Peyer's patch (tissue), 4 donors: ENCODE measurements around the gene DDX49.

Source experiments
- POLR2A ChIP-seq, 2 donors: fragments of 450-650 bp; IDR thresholded peaks; one replicate each; pipeline ENCODE4 v1.5.1; 2017; ENCODE audit warnings: antibody characterized with exemption in 2 of 2, mild to moderate bottlenecking in 2 of 2, moderate library complexity in 2 of 2
- TF ChIP-seq, protein P1 (sequence below), 6 experiments: fragments of 450-650 bp in 4 of 6; fragments of 200-600 bp in 2 of 6; sonication (generic) in 1 of 6; IDR thresholded peaks; one replicate each; pipeline ENCODE4 v1.5.1; 2017 to 2019; ENCODE audit warnings: antibody characterized with exemption in 6 of 6, mild to moderate bottlenecking in 3 of 6, moderate library complexity in 1 of 6

DNA sequence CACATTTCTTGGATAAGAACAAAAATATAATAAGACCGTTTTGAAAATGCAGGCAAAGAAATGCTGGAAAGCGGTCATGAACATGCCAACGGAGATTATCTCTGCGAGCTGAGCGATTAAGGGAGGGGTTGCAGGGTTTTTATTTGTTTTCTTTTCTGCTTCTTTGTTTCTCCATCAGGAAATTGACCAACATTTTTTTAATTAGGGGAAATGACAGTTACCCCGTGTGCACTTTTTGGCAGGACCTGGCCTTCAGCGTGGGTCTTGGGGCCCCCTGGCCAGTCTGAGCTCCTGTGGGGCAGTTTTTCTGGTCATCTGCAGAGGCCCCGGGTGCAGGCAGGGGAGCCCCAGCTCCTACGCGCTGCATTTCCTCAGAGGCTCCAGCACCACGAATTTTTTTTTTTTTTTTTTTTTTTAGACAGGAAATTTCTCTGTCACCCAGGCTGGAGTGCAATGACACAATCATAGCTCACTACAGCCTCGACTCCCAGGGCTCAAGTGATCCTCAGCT lies 52.8 kb downstream of the DDX49 start:
- TF ChIP-seq, protein P1, sequence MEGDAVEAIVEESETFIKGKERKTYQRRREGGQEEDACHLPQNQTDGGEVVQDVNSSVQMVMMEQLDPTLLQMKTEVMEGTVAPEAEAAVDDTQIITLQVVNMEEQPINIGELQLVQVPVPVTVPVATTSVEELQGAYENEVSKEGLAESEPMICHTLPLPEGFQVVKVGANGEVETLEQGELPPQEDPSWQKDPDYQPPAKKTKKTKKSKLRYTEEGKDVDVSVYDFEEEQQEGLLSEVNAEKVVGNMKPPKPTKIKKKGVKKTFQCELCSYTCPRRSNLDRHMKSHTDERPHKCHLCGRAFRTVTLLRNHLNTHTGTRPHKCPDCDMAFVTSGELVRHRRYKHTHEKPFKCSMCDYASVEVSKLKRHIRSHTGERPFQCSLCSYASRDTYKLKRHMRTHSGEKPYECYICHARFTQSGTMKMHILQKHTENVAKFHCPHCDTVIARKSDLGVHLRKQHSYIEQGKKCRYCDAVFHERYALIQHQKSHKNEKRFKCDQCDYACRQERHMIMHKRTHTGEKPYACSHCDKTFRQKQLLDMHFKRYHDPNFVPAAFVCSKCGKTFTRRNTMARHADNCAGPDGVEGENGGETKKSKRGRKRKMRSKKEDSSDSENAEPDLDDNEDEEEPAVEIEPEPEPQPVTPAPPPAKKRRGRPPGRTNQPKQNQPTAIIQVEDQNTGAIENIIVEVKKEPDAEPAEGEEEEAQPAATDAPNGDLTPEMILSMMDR (IDR thresholded peaks at IDR 0.05): no peak
- TF ChIP-seq POLR2A (IDR thresholded peaks at IDR 0.05): no peak
